ENCODE results near the gene GSC2.

DNA sequence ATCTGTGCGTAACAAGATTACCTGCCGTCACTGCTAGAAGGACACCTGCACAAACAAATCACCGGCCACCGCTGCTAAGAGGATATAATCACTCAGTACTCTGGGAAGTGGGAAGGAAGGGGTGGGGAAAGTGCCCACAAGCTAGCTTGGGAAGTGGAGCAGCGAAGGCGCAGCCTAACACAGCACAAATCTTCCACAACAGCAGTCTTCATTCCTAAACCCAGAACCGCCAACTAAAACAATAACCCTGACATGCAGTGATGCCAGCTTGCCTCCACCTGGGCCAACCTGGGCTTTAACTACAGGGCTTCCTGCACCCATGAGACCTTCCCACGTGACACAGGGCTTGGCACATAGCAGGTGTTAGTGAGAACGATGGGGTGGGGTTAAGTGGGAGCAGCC lies 33.0 kb downstream of the GSC2 start:
- TF ChIP-seq NONO (IDR thresholded peaks at IDR 0.05; ENCODE audit: low read depth in 2 of 2, low read length in 1 of 2) (no peak), POLR2A (conservative IDR thresholded peaks at IDR 0.05) (no peak), SMARCB1 (IDR thresholded peaks at IDR 0.05; ENCODE audit: insufficient read length, low read depth) (no peak), SIX5 (IDR thresholded peaks at IDR 0.05; ENCODE audit: borderline replicate concordance in 1 of 2, insufficient read depth in 1 of 2, low read depth in 1 of 2, low read length in 2 of 2) (no peak), ZEB2 (IDR thresholded peaks at IDR 0.05) (no peak)
- TF ChIP-seq, protein P1, sequence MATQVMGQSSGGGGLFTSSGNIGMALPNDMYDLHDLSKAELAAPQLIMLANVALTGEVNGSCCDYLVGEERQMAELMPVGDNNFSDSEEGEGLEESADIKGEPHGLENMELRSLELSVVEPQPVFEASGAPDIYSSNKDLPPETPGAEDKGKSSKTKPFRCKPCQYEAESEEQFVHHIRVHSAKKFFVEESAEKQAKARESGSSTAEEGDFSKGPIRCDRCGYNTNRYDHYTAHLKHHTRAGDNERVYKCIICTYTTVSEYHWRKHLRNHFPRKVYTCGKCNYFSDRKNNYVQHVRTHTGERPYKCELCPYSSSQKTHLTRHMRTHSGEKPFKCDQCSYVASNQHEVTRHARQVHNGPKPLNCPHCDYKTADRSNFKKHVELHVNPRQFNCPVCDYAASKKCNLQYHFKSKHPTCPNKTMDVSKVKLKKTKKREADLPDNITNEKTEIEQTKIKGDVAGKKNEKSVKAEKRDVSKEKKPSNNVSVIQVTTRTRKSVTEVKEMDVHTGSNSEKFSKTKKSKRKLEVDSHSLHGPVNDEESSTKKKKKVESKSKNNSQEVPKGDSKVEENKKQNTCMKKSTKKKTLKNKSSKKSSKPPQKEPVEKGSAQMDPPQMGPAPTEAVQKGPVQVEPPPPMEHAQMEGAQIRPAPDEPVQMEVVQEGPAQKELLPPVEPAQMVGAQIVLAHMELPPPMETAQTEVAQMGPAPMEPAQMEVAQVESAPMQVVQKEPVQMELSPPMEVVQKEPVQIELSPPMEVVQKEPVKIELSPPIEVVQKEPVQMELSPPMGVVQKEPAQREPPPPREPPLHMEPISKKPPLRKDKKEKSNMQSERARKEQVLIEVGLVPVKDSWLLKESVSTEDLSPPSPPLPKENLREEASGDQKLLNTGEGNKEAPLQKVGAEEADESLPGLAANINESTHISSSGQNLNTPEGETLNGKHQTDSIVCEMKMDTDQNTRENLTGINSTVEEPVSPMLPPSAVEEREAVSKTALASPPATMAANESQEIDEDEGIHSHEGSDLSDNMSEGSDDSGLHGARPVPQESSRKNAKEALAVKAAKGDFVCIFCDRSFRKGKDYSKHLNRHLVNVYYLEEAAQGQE (IDR thresholded peaks at IDR 0.05; ENCODE audit: borderline replicate concordance): no peak
- TF ChIP-seq, protein P1 (CRISPR knock-in tag; IDR thresholded peaks at IDR 0.05; ENCODE audit: low read depth): no peak
- TF ChIP-seq, protein P2, sequence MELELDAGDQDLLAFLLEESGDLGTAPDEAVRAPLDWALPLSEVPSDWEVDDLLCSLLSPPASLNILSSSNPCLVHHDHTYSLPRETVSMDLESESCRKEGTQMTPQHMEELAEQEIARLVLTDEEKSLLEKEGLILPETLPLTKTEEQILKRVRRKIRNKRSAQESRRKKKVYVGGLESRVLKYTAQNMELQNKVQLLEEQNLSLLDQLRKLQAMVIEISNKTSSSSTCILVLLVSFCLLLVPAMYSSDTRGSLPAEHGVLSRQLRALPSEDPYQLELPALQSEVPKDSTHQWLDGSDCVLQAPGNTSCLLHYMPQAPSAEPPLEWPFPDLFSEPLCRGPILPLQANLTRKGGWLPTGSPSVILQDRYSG (tag; conservative IDR thresholded peaks at IDR 0.05; ENCODE audit: low read depth): no peak
- TF ChIP-seq, protein P3, sequence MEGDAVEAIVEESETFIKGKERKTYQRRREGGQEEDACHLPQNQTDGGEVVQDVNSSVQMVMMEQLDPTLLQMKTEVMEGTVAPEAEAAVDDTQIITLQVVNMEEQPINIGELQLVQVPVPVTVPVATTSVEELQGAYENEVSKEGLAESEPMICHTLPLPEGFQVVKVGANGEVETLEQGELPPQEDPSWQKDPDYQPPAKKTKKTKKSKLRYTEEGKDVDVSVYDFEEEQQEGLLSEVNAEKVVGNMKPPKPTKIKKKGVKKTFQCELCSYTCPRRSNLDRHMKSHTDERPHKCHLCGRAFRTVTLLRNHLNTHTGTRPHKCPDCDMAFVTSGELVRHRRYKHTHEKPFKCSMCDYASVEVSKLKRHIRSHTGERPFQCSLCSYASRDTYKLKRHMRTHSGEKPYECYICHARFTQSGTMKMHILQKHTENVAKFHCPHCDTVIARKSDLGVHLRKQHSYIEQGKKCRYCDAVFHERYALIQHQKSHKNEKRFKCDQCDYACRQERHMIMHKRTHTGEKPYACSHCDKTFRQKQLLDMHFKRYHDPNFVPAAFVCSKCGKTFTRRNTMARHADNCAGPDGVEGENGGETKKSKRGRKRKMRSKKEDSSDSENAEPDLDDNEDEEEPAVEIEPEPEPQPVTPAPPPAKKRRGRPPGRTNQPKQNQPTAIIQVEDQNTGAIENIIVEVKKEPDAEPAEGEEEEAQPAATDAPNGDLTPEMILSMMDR (IDR thresholded peaks at IDR 0.05 in 2 of 3, conservative IDR thresholded peaks at IDR 0.05 in 1 of 3; ENCODE audit: insufficient read depth in 2 of 3, low read depth in 1 of 3, low read length in 3 of 3): no peak

Data from K562 (cell line).